SW 1271 (cell line): Measurements from ENCODE around the gene ANKMY1.
"Not testable (repeated sequence)": the region's sequence is repeated elsewhere in the genome, so short reads cannot be mapped to it uniquely, and the experiment has no call there.

ENCODE experiments used
- DNase-seq, 2 experiments: peaks; one replicate each; lab custom pipeline; 2025; lab: John Stamatoyannopoulos, UW

Gene ANKMY1

GRCh38 chr2:240521885-240522284 is 35.9 kb downstream of the ANKMY1 start:
- DNase-seq = not testable (repeated sequence)

- DNase-seq = no peak
These were observed 36.8 kb downstream of the ANKMY1 start for GRCh38 chr2:240520974-240521350.

- DNase-seq = no peak
These were observed 37.4 kb downstream of the ANKMY1 start for GRCh38 chr2:240520130-240520973.

GRCh38 chr2:240519396-240520129 is 38.2 kb downstream of the ANKMY1 start:
- no peak for DNase-seq

- DNase-seq = no peak
These were observed 38.8 kb downstream of the ANKMY1 start for GRCh38 chr2:240518981-240519380.

- DNase-seq = no peak
These were observed 40.4 kb downstream of the ANKMY1 start for GRCh38 chr2:240517342-240517741.

- DNase-seq = no peak
These were observed 43.2 kb downstream of the ANKMY1 start for GRCh38 chr2:240514631-240515030.

- DNase-seq = peak in 1 of 2 experiments; percentile 49
These were observed 44.1 kb downstream of the ANKMY1 start for GRCh38 chr2:240513549-240514287.

GRCh38 chr2:240512666-240513535 is 44.9 kb downstream of the ANKMY1 start:
- DNase-seq = no peak

GRCh38 chr2:240512109-240512485 is 45.7 kb downstream of the ANKMY1 start:
- no peak for DNase-seq

- no peak for DNase-seq
These were observed 46.3 kb downstream of the ANKMY1 start for GRCh38 chr2:240511351-240512108.

GRCh38 chr2:240510513-240511210 is 47.1 kb downstream of the ANKMY1 start:
- DNase-seq = no peak

GRCh38 chr2:240509667-240510512 is 47.9 kb downstream of the ANKMY1 start:
- DNase-seq = no peak

GRCh38 chr2:240508832-240509545 is 48.8 kb downstream of the ANKMY1 start:
- DNase-seq = no peak

- DNase-seq = no peak
These were observed 50.0 kb downstream of the ANKMY1 start for GRCh38 chr2:240507778-240508251.

- no peak for DNase-seq
These were observed 50.6 kb downstream of the ANKMY1 start for GRCh38 chr2:240507060-240507777.

- no peak for DNase-seq
These were observed 51.3 kb downstream of the ANKMY1 start for GRCh38 chr2:240506406-240507059.
